ENCODE measurements around the gene TST.

The TST gene

DNA sequence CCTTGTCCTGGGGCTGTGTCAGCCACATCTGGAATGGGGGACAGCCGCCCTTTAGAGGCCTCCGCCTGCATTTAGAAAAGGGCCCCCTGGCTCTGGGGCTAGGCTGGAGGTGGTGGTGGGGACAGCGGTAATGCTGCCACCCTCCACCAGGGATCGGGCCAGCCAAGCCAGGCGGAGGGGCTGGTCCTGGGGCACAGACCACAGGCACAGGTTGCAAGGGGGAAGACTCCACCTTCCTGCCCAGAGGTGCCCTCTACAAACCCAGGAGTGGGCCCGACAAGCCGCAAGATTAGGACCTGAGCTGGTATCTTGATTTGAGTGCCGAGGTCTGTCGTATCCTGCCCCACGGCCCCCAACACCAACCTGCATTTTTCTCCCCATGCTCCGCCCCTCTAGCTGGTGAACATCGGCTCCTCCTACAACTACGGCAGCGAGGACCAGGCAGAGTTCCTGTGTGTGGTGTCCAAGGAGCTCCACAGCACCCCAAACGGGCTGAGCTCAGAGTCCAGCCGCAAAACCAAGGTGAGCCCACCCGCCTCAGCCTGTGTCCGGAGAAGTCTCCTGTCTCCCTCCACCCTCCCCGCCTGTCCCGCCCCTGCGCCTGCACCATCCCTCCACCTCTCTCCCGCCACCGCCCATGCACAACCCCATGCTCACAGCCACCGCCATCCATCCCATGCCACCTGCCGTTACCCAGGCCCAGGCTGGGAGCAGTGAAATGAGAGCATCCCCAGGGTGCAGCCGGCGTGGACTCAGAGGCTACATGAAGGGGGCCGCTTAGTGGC is 39.9 kb upstream of the TST start:
- Histone ChIP-seq H3K27ac (no peak overlapping the region), H3K4me1 (ENCODE audit: low read depth, poor library complexity, severe bottlenecking) (no peaks in the 10 kb centered on the region), H3K9ac (no peak overlapping the region), H3K4me3 (IDR thresholded peaks at IDR 0.05; ENCODE audit: insufficient read depth, low read depth, low read length) (no peak overlapping the region), H3K27me3 (ENCODE audit: insufficient read depth, low read depth) (no peaks in the 10 kb centered on the region), H2AFZ (ENCODE audit: low read depth) (no peak overlapping the region), H3K79me2 (ENCODE audit: insufficient read depth, low read depth) (no peaks in the 10 kb centered on the region), H3K4me2 (no peak overlapping the region), H4K20me1 (ENCODE audit: insufficient read depth) (no peaks in the 10 kb centered on the region), H3K36me3 (ENCODE audit: insufficient read depth) (no peaks in the 10 kb centered on the region)
- TF ChIP-seq CTCF (conservative IDR thresholded peaks at IDR 0.05; ENCODE audit: low read depth, low read length) = no peak

GRCh38 chr22:37057796-37058510 is 38.7 kb upstream of the TST start:
- H3K9ac ChIP-seq = no peak overlapping the region
- H3K79me2 ChIP-seq (ENCODE audit: insufficient read depth, low read depth) = no peaks in the 10 kb centered on the region
- no peaks in the 10 kb centered on the region for H3K36me3 ChIP-seq (ENCODE audit: insufficient read depth)
- H3K27me3 ChIP-seq (ENCODE audit: insufficient read depth, low read depth) = no peaks in the 10 kb centered on the region
- no peak overlapping the region for H2AFZ ChIP-seq (ENCODE audit: low read depth)
- no peak overlapping the region for H3K4me3 ChIP-seq (IDR thresholded peaks at IDR 0.05; ENCODE audit: insufficient read depth, low read depth, low read length)
- no peaks in the 10 kb centered on the region for H3K4me1 ChIP-seq (ENCODE audit: low read depth, poor library complexity, severe bottlenecking)
- no peak overlapping the region for H3K4me2 ChIP-seq
- no peak for TF ChIP-seq CTCF (conservative IDR thresholded peaks at IDR 0.05; ENCODE audit: low read depth, low read length)
- H3K27ac ChIP-seq = no peak overlapping the region
- H4K20me1 ChIP-seq (ENCODE audit: insufficient read depth) = no peaks in the 10 kb centered on the region

- TF ChIP-seq CTCF (conservative IDR thresholded peaks at IDR 0.05; ENCODE audit: low read depth, low read length) = no peak
- Histone ChIP-seq H3K9ac (no peak overlapping the region), H4K20me1 (ENCODE audit: insufficient read depth) (no peaks in the 10 kb centered on the region), H3K4me3 (IDR thresholded peaks at IDR 0.05; ENCODE audit: insufficient read depth, low read depth, low read length) (no peak overlapping the region), H3K79me2 (ENCODE audit: insufficient read depth, low read depth) (no peaks in the 10 kb centered on the region), H3K36me3 (ENCODE audit: insufficient read depth) (no peaks in the 10 kb centered on the region), H3K4me2 (no peak overlapping the region), H3K4me1 (ENCODE audit: low read depth, poor library complexity, severe bottlenecking) (no peaks in the 10 kb centered on the region), H2AFZ (ENCODE audit: low read depth) (no peak overlapping the region), H3K27me3 (ENCODE audit: insufficient read depth, low read depth) (no peaks in the 10 kb centered on the region), H3K27ac (no peak overlapping the region)
Observed at GRCh38 chr22:37057226-37057625, 38.0 kb upstream of the TST start.

- no peaks in the 10 kb centered on the region for H3K36me3 ChIP-seq (ENCODE audit: insufficient read depth)
- no peak for TF ChIP-seq CTCF (conservative IDR thresholded peaks at IDR 0.05; ENCODE audit: low read depth, low read length)
- H3K27ac ChIP-seq = no peak overlapping the region
- no peaks in the 10 kb centered on the region for H3K27me3 ChIP-seq (ENCODE audit: insufficient read depth, low read depth)
- no peaks in the 10 kb centered on the region for H4K20me1 ChIP-seq (ENCODE audit: insufficient read depth)
- H3K4me1 ChIP-seq (ENCODE audit: low read depth, poor library complexity, severe bottlenecking) = no peaks in the 10 kb centered on the region
- H3K9ac ChIP-seq = no peak overlapping the region
- no peak overlapping the region for H3K4me2 ChIP-seq
- H3K79me2 ChIP-seq (ENCODE audit: insufficient read depth, low read depth) = no peaks in the 10 kb centered on the region
- no peak overlapping the region for H3K4me3 ChIP-seq (IDR thresholded peaks at IDR 0.05; ENCODE audit: insufficient read depth, low read depth, low read length)
- H2AFZ ChIP-seq (ENCODE audit: low read depth) = no peak overlapping the region
Observed at GRCh38 chr22:37056246-37056645, 37.0 kb upstream of the TST start.
